H1 (cell line): ENCODE data around the gene RPL3.

ENCODE experiments used
- CREB1 ChIP-seq: IDR thresholded peaks from 2 replicates; pipeline ENCODE4 v1.6.1; 2012; ENCODE audit warnings: inconsistent platforms
- CTCF ChIP-seq, 3 experiments: IDR thresholded peaks; 1 replicate in 2 of 3; 2 replicates in 1 of 3; pipeline versions ENCODE4 v1.5.1 to v1.6.1; 2011; ENCODE audit warnings: low read length in 3 of 3, mild to moderate bottlenecking in 3 of 3, inconsistent platforms in 2 of 3, low read depth in 1 of 3, moderate library complexity in 1 of 3; ENCODE audit not compliant: insufficient read depth in 1 of 3; ENCODE audit errors: control extremely low read depth in 1 of 3
- EZH2 ChIP-seq: fragments of 200-600 bp; sonication (generic); IDR thresholded peaks from 2 replicates; pipeline ENCODE4 v1.7.1; 2012; ENCODE audit warnings: low read depth, mild to moderate bottlenecking, moderate library complexity, low read length, inconsistent platforms; ENCODE audit not compliant: severe bottlenecking
- FOSL1 ChIP-seq: IDR thresholded peaks from 2 replicates; pipeline ENCODE4 v1.6.1; 2011; ENCODE audit warnings: mild to moderate bottlenecking, low read depth, low read length, moderate library complexity; ENCODE audit not compliant: insufficient read depth
- JUND ChIP-seq: IDR thresholded peaks from 2 replicates; pipeline ENCODE4 v1.6.1; 2011; ENCODE audit warnings: mild to moderate bottlenecking, improper control_type of control experiment, low read length
- MAFK ChIP-seq: IDR thresholded peaks from 2 replicates; pipeline ENCODE4 v1.6.1; 2012; ENCODE audit warnings: low read depth, mild to moderate bottlenecking, improper control_type of control experiment, low read length
- USF2 ChIP-seq: IDR thresholded peaks from 2 replicates; pipeline ENCODE4 v1.6.1; 2011; ENCODE audit warnings: low read length, improper control_type of control experiment

GRCh38 chr22:39301926-39302325, 17.5 kb downstream of the RPL3 start:
- no peak for TF ChIP-seq CTCF (IDR thresholded peaks at IDR 0.05; ENCODE audit: control extremely low read depth in 1 of 3, insufficient read depth in 1 of 3, low read depth in 1 of 3, low read length in 3 of 3)
- TF ChIP-seq USF2, result no peak
- no peak for TF ChIP-seq FOSL1
- no peak for TF ChIP-seq JUND
- TF ChIP-seq EZH2, result no peak
- TF ChIP-seq MAFK, result no peak
- no peak for TF ChIP-seq CREB1
